HG02678 (cell line): Measurements from ENCODE around the gene PIK3R6.

Experiments used
- ATAC-seq: cut with Tn5 transposase; IDR thresholded peaks from one replicate; pipeline ENCODE4 v1.9.1; 2021; ENCODE audit warnings: mild to moderate bottlenecking, moderate library complexity; ENCODE audit not compliant: unreplicated experiment

PIK3R6 gene, protein sequence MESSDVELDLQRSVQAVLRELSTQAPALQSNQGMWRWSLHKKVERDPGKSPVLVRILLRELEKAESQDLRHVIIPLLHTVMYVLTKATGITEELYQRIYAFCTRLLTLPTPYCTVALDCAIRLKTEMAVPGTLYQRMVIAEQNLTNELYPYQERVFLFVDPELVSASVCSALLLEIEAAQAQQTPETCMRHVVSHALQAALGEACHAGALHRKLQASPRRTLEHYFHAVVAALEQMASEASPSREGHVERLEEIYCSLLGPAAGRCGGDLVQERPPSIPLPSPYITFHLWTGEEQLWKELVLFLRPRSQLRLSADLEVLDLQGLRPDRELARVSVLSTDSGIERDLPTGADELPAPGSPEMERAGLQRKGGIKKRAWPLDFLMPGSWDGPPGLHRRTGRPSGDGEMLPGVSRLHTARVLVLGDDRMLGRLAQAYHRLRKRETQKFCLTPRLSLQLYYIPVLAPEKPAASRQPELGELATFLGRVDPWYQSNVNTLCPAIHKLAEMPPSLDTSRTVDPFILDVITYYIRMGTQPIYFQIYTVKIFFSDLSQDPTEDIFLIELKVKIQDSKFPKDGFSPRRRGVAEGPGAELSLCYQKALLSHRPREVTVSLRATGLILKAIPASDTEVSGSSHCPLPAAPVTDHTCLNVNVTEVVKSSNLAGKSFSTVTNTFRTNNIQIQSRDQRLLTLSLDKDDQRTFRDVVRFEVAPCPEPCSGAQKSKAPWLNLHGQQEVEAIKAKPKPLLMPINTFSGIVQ

DNA sequence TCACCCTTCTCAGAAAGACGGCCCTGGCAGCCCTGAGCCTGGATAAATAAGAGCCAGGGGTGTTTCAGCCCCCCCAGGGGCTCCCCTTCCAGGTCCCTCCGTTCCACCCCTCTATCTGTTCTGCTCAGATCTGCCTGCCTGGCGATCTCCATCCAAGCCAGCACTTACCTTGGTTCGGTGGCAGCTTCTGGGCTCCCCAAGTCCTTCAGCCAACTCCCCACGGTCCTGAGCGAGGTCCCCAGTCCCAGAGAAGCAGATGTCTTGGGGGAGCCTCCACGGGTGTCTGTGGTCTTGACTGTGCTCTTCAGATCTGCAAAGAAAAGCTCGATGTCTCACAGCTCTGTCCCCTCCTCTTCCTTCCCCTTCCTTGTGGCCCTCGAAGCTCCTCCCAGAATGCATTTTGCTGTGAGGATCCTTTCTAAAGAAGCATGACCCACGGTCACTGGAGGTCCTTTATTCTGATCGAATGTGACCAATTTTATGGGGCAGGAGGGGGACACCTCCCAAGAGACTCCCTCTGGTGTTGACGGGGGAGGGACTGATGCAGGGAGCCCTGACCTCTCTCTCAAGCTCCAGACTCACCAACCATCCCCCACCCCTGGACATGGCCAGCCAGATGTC, at the start of gene PIK3R6:
Gene PIK3R6, minus strand, starts transcription at position 314 of the 621 bp plus-strand sequence. CDS start 17,880 bp downstream, outside the sequence.
- peak; percentile 40 for ATAC-seq

DNA sequence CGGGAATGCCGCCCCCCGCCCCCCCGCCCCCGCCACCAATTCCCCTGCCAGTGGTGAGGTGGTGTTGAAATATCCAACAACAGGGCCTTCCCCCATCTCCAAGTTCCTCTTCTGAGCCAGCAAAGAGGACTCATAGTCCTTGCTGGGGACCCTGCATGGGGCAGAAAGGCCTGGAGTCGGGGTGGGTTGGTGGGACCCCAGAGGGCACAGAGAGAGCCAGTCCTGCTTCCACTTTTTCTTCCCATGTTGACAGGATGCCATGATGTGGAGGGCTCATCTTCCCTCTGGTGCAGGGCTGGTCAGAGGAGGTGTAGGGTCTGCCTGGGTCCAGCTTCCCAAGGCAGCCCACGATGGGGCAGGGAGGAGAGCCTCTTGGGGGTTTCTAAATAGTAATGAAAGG, 49.0 kb upstream of the PIK3R6 start:
- no peak for ATAC-seq

DNA sequence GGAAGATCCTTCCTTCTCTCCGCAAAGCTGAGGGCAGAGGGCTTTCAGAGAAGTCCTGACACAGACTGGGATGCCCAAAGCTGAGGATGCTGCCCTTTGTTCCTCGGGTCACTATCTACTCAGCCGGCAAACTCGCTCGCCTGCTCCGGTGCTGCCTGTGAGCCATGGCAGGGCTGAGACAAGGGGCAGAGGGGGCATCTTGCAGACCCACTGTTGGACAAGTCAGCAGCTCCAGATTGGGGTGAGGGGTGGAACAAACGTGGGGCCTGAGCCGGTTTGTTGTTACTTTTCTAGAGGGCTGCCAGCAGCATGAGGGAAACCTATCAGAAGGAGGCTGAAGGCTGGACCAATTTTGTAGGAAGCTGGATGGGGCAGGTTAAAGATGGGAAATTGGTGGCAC, 47.1 kb upstream of the PIK3R6 start:
- ATAC-seq, result no peak

DNA sequence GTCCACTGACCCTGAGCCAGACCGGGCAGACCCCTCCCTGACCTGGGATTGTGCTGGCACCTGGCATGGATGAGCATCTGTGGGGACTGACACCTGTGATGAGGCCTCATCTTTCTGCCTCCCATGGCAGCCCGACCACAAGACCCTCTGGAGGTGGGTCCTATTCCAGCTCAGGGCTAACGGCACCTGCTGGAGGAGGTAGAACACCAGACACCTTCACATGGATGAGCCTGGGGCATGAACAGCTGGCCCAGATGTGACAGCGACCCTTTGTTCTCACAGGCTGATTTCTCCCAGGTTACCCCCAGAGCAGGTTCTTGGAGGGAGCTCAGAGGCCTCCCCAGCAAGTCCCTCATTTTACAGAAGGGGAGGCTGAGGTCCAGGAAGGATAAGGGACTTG, 46.4 kb upstream of the PIK3R6 start:
- ATAC-seq, result no peak

DNA sequence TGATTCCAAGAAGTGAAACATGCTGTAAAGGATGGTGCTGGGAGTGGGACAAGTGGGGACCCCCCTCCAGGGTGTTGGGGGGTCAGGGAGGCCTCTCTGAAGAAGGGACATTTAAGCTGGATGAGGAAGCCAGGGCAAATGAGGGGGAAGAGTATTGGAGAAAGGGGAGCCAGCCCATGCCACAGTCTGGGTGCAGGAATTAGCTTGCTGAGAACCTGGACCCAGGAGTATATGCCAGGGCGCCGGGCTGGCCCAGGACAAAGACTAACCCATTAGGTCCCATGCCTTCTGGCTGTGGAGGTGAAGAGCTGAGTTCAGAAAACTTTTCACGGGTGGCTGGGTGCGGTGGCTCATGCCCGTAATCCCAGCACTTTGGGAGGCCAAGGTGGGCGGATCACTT, 45.6 kb upstream of the PIK3R6 start:
- ATAC-seq, result no peak

DNA sequence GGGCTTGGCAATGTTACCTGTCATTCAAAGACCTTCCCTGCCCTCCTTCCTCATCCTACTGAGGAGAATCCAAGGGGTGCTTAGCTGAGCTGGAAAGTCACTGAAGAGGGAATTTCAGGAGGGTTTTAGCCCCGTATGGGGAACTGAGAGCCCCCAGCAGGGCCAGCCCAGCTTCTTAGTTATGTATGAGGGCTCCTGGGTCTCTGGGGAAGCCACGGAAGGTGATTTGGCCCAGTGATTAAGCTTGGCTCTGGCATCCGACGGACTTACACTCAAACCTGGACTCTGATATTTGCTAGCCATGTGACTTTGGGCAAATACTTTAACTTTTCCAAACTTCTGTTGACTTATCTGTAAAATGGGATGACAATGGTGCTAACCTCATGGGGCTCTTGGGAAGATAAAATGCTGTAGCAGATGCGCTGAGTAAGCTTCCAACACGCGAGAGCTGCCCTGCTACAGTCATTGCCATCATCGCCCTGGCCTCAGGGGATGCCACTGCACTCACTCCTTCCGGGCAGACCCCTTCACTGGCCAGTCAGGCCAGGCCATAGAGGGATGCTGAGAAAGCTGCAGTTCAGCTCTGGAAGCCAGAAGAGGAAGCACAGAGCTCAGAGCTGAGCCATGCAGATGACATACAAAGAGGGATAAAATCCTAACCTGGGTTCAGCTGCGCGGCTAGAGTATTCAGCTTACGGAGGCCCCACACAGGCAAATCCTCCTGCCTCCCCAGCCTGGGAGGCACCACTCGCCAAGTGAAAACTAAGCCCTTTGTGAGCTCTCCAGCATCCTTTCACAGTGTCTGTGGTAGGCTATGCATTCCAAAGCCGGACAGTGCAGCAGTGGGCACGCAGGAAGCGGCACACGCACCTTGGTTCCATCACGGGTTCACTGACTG, 44.9 kb upstream of the PIK3R6 start:
- ATAC-seq, result no peak

DNA sequence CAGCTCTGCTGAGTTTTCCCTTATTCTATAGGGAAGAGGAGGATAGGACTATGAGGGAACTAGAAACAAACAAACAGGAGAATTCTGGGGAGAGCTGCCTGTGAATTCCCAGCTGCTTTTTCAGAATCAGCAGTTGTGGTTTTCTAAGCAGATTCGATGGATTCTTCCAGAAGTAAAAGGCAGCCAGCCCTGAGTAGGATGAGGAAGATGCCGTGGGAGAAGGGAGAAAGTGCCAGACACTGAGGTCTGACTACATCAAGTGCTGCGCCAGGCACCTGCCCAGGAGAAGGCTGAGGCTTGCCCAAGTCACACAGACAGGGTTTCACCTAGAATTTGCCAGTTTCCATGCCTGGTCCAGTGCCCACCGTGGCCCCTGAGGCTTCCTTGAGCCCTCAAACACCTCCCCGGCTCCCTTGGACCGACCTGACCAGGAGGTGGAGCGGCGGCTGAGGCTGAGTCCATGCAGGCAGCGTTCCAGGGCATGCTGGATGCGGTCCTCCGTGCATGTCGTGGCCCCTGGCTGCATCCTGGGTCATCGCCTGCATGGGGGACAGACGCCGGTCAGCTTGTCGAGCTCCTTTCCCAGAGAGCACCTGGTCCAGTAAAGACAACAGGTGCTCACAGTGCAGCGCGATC, 43.6 kb upstream of the PIK3R6 start:
- ATAC-seq, result no peak

DNA sequence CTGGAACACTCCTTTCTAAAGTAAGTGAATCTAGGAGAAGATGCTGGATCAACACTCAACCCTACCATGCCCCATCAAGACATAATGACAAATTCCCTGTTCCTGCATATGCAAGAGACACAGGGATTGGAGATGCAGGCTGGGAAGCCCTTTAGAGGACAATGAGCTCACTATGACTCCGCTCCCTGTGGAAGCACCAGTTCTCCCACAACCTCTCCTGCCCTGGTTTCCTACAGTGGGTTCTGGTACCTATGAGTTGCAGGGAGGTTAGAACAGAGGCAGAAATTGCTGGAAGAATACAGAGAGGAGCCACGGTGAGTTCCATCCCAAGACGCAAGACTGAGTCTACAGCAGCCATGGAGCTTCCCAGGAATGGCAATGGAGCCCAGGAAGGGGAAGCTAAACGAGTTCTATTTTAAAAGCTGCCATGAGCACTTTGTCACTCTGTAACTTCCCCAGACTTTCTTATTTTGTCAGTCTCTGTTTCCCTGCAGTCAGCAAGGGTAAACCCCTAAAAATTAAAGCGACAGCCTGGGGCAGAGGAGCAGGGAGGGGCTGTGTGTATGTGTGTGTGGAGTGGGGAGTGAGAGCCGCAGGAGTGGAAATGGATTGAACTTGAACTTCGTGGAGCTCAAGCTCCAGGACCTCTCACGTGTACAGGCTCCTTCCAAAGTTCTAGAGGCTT, 42.3 kb upstream of the PIK3R6 start:
- ATAC-seq, result no peak

DNA sequence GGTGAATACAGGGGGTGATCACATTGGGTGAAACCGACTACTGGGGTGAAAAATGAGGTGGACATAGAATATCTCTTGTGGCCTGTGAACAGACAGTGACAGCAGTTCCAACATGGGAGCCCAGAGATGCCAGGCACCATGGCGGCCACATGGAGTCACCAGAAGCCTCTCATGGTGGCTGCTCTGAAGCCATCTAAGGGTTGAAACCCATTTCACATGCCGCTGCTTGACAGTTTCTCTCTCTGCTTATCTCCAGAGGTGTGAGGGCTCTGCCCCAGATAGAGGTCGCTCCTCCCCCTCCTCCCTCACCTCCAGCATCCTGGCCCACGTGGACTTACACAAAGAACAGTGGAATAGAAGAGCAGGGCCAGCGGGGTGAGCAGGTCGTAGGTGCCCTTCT, 37.9 kb upstream of the PIK3R6 start:
- no peak for ATAC-seq

DNA sequence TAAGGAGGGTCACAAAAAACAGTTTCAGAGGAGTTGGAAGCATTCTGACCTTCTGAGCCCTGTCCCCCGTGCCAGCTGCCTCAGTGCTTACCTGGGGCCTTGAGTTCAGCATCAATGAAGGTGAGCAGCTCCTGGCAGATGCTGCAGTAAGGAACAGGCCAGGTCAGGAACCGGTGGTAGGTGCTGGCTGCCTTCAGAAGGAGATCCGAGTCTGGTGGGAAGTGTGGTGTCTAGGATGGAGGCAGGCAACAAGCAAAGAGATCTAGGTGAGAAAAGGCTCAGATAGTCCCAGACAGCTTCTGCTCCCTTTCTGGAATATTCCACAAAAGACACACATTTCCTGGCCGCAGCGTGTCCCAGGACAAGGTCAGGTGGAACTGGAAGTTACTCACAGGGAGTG, 37.2 kb upstream of the PIK3R6 start:
- ATAC-seq, result no peak

DNA sequence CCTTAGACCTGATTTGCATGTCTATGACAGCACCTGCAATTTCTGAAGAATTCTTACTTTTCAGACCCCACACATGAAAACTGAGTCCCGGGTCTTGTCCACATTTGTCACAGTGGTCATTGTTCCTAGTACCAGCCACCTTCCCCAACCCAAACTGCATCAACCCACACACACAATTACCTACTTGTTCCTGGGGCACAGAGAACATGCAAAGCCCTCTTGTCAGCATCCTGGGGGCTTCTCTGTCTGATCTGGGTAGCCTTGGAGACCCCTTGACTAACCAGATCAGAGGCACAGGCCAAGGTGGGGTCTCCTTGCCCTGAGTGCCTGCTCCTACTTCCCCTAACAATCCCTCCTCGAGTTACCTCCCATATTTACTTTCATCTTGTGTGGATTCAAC, 36.7 kb upstream of the PIK3R6 start:
- no peak for ATAC-seq

DNA sequence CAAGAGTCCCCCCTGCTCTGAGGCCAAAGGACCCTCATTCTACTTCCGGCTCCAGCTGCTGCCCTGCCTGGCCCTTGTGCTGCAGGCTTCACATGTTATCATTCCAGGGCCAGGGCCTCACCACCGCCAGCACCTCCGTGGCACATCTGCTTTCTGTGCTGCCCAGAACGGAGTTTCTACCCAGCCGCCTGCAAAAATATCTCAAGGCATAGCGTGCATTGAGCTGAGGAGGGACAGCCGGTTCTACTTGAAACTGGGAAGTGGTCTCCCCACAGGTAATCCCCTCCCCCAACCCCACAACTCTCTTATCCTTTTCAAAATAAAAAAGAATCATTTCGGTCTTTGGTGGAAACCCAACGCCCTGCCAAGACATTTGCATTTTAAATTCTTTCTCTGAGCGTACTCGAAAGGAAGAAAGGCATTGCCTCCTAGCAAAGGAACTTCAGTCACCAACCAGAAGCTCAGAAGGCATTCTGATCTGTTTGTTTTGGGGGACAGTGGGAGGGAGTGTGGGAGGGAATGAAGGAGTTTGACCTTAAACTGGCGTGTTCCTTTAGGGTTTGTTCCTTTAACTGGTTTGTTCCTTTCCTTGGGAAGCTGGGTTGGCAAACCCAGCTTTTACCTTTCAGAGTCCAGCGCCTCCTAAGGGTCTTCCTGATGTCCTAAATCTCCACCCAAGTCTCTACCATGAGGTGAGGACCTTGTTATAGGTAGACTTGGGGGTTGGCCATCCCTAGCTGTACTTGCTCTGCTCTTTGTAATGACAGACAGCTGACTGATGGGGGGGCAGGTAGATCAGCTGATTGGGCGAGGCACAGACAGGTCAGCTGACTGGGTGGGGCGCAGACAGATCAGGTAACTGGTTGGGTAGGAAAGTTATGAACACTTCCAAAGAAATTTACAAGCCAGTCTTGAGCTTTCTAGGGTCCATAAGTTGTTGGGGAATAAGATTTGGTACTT, 33.4 kb upstream of the PIK3R6 start:
- ATAC-seq, result peak; percentile 60

DNA sequence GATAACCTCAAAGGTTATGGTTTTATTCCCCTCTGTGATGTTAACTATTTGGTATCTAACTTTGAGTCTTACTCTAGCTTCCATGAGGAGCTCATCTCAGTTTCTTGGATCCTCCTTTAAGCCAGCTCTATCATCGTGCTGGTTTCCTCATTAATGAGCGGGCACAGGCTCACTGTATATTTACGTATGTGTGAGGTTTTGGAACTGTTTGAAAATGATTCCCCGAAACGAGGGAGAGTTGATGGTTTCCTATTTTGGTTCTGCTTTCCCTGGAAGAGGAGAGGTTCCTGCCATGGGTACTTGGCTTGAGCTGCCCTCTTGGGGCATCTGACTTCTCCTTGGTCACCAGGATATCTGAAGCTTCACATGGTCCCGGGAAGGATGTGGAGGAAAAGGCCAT, 32.7 kb upstream of the PIK3R6 start:
- no peak for ATAC-seq

DNA sequence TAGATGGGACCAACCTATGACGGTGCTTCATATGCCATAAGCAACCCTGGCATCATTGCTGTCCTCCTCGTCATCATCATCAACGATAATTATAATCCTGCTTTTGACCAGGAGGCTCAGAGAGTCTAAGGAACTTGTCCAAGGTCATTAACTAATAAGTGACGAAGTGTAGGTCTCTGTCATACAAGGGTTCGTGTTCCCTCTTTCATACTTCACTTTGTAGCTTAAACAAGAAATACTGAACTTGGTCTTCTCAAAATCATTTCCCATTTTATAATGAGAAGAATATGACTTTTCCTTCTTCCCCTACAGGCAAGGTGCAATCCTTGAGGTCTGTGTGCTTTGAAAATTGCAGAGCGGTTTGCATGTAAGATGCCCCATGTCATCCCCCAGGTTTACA, 31.2 kb upstream of the PIK3R6 start:
- no peak for ATAC-seq

DNA sequence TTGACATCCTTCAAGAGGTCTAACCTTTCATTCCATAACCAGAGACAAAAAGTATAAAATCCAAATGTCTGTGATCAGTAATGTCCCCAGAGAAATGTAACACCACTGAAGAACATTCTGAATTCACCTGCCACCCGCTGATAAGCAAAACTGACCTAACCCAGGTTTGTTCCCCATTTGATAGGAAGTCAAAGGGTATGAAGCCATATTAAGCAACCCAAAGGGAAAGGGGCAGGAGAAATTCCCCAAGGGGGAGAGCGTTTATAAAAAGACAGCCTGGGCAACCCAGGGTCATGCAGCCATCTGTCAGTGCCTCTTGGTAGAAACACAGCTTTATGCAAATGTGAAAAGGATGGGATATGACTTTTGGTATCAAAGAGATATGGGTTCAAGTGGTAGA, 30.7 kb upstream of the PIK3R6 start:
- no peak for ATAC-seq

DNA sequence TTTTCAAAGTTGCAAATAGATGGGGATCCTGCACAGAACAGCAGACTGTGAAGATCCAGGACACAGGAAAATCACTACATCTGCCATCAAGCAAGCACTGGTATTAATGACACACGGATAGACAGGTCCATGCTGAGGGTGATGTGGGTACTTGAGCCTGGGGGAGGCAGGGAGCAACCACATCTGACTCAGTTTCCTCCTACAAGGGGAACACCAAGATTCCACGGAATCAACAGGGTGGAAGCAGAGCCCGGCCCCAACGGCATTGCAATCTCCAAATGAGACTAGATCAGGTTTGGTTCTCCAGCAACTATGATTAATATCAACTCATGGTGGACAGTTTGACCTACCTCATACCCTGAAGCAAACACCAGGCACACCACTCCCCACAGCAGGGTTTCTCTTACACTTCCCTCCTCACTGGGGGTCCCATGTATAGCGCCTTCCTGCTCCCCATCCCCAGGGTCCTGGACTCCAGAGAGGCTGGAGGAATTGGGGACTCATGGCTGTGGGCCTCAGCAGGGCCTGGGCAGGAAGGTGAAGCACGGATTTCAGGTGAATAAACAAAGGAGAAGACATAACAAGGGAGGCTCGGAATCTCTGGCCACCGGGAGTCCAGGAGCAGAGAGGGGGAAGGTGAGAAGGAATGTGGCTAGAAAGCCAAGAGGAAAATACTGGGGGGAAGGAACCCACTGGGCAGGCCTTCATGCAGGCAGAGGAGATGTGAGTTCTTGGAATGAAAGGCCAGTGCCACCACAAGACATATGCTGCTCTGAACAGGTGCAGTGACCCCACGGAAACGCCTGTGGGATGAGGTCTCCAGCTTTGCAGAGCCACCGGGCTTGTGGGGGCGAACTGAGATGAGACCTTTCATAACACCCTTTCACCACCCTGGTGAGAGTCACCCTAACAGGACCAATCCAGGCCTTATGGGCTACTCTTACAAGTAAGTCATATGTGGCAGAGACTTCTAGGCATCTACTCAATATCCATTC, 29.5 kb upstream of the PIK3R6 start:
- ATAC-seq, result no peak

DNA sequence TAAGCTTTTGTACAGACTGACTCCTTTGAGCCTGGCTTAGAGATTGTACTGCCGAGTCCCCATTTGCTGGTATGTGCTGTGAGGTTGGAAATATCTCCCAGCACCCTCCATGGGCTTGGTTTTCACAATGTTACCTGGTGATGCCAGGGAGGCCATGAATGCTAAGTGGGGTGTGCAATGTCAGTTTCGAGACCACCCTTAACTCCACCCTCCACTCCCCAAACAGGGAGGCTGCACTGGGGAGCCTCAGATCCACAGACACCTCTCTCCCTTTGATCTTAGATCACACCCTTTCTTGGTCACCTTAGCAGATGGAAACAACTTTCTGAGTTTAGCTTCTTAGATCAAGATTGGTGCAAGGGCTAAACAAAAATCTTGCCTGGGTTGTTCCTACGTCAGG, 28.6 kb upstream of the PIK3R6 start:
- ATAC-seq, result no peak
